Epithelial cell of proximal tubule (primary cell): ENCODE measurements around the gene STIL. TPM values are rescaled to one million over a fixed set of nuclear protein-coding genes. Genes with fewer than 3 reads are reported as not detected.

Experiments
- DNase-seq: peaks from one replicate; pipeline ENCODE4 v3.0.0-alpha.2; 2011; ENCODE audit warnings: low read depth
- H3K4me3 ChIP-seq: 2 replicates; pipeline ENCODE4 v1.5.1; 2011; ENCODE audit warnings: low read depth, mild to moderate bottlenecking, low read length
- total RNA-seq: library from RNA; depleted of rRNA; stranded (reverse); fragments of >200 nt; gene quantifications from 2 replicates; pipeline ENCODE4 v1.2.3, GENCODE V29; 2015
- TF ChIP-seq, protein P1 (sequence below): conservative IDR thresholded peaks from 2 replicates; pipeline ENCODE4 v1.5.1; 2012; ENCODE audit warnings: low read depth, mild to moderate bottlenecking, low read length

STIL gene
- total RNA-seq, 1 donor from 2014 or later = 17.3 TPM

DNA sequence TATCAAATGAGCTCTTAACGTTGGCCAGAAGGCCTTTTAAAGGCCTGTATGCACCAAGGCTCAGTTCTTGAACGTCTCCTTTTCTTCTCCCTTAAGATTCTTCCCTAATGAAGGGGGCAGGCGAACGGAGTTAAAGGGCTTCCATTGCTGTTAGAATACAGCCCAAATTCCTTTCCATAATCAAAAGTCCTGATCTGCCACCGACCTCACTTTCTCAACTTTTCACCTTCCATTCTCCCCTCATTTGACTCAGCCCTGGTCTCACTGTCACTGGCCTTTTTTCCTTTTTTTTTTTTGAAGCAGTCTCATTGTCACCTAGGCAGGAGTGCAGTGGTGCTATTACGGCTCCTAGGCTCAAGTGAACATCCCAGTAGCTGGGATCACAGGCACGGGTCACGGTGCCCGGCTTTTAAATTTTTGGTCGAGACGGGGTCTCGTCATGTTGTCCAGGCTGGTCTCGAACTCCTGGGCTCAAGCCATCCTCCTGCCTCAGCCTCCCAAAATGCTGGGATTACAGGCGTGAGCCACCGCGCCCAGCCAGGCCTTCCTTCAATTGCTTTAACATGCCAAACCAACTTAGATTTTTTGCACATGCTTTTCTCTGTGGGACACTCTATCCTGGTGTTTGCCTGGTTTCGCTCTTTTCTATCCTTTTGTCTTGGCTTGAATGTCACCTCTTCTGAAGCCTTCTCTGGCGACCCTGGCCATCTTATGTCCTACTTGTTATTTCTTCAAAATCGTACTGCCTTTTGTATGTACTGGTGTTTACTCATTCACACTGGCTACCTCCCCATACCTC is 19.0 kb upstream of the STIL start:
- TF ChIP-seq, protein P1, sequence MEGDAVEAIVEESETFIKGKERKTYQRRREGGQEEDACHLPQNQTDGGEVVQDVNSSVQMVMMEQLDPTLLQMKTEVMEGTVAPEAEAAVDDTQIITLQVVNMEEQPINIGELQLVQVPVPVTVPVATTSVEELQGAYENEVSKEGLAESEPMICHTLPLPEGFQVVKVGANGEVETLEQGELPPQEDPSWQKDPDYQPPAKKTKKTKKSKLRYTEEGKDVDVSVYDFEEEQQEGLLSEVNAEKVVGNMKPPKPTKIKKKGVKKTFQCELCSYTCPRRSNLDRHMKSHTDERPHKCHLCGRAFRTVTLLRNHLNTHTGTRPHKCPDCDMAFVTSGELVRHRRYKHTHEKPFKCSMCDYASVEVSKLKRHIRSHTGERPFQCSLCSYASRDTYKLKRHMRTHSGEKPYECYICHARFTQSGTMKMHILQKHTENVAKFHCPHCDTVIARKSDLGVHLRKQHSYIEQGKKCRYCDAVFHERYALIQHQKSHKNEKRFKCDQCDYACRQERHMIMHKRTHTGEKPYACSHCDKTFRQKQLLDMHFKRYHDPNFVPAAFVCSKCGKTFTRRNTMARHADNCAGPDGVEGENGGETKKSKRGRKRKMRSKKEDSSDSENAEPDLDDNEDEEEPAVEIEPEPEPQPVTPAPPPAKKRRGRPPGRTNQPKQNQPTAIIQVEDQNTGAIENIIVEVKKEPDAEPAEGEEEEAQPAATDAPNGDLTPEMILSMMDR = no peak
- peak overlapping the region; percentile 96 for H3K4me3 ChIP-seq
- no peak for DNase-seq

DNA sequence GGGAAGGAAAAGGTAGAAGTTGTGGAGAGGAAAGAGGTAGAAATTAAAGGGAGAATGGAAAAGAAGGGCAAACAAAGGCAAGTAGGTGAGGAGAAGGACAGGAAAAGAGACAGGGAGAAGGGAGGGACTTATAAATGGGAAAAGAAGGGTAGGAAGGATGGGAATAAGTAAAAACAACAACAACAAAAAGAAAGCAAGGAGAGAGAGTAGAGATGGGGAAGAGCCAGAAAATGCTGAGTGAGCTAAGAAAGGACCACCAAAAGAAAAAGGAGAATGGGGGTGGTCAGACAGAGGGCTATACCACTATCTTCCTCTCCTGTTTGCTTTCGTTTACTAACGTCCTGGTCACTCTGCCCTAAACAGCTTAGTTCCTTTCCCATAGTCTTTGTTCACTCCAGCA is 17.9 kb upstream of the STIL start:
- no peak for DNase-seq
- H3K4me3 ChIP-seq = no peak overlapping the region
- TF ChIP-seq, protein P1 = no peak

DNA sequence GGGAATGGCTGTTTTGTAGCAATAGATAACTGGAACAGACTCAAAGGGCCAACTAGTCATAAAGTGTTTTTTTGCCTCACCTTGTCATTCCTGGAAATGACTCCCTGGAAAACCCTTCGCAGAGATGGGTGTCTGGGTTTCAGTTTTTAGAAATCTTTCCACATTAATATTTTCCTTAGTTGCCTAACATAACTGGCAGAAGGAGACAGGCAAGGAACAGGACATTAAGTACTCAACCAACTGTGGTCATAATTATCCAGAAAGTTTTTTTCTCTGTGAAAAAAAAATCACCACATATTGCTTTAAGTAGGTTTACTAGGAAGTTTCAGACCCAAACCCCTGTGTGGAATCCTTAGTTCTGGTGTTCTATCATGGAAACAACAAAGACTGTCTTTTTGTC is 16.3 kb upstream of the STIL start:
- DNase-seq = no peak
- no peak overlapping the region for H3K4me3 ChIP-seq
- TF ChIP-seq, protein P1 = no peak

DNA sequence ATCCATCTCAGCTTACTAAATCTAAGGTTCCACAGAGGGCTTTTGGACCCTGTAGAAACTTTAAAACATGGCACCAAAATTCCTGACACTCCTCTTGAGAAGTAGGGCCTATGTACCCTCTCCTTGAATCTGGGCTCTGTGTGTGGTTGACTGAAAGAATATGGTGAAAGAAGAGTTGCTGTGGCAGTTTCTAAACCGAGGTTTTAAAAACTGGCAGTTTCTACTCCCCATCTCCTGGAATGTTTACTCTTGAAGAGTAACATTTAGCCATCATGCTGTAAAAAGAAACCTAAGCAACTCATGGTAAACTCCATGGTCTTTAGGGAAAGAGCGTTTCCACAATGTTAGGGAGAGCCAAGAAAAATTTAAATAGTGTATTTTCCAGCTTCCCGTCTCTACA is 15.0 kb upstream of the STIL start:
- no peak overlapping the region for H3K4me3 ChIP-seq
- no peak for DNase-seq
- TF ChIP-seq, protein P1 = no peak

DNA sequence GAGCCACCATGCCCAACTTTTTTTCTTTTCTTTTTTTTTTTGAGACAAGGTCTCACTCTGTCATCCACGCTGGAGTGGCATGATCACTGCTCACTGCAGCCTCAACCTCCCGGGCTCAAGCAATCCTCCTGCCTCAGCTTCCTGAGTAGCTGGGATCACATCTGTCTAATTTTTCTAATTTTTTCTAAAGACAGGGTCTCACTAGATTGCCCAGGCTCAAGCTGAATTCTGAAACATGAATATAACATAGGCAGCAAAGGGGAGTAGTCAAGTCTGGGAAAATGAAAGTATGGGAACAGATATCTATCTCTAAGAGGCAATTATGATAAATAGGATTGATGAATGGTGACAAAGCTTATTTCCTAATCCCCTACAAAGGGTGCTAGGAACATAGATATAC is 12.3 kb upstream of the STIL start:
- no peak overlapping the region for H3K4me3 ChIP-seq
- TF ChIP-seq, protein P1 = no peak
- DNase-seq = no peak

DNA sequence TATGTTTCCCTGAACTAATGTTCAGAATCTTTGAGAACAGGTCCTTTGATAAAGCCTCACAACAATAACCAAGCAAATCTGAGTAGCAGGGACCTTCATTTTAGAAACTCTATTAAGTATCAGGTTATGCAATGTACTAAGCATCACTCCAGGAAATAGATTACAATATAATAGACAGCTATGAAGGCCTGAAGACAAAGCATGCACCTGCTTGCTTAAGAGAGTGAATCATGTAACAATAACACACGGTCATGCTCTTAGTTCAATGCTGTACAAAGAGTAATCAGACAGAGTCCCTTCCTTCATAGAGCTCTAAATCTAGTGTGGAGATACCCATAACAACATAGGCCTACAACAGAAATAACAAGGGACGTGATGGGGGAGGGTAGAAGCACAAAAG is 11.6 kb upstream of the STIL start:
- TF ChIP-seq, protein P1 = no peak
- no peak for DNase-seq
- H3K4me3 ChIP-seq = no peak overlapping the region

DNA sequence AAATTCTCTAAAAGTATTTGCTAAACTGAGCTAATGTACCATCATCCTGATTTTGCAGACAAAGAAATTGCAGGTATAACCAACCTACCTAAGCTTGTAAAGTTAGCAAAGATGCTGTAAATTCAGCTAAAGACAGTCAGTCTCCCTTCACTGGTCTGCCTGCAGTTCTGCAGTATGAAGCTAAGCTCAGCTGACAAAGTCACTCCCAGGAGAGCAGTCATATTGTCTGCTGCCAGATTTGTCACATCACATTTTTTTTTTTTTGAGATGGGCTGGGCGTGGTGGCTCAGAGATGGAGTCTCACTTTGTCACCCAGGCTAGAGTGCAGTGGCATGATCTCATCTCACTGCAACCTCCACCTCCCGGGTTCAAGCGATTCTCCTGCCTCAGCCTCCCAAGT is 10.7 kb upstream of the STIL start:
- no peak overlapping the region for H3K4me3 ChIP-seq
- TF ChIP-seq, protein P1 = no peak
- DNase-seq = no peak
